Central memory CD8-positive, alpha-beta T cell (primary cell): ENCODE results near the gene MFSD2A.
A peak's percentile ranks its signal among the peaks of the same experiment; 100 is the strongest.
"Not testable (repeated sequence)": the region's sequence is repeated elsewhere in the genome, so short reads cannot be mapped to it uniquely, and the experiment has no call there.

Experiments
- ATAC-seq: fragments of 150-1000 bp; cut with Tn5 transposase; replicated peaks from 2 replicates; pipeline ENCODE4 v1.10.0; 2022; ENCODE audit warnings: mild to moderate bottlenecking, moderate FRiP score, moderate number of reproducible peaks; ENCODE audit not compliant: poor library complexity, severe bottlenecking; ENCODE audit errors: extremely low read depth
- DNase-seq, 2 donors: peaks; one replicate each; pipeline ENCODE4 v3.0.0; 2021; ENCODE audit warnings: low spot score in 2 of 2
- H3K27ac Mint-ChIP-seq: one replicate; pipeline ENCODE4 v1.8.0; 2022; ENCODE audit warnings: low read depth, mild to moderate bottlenecking, moderate library complexity, mixed read lengths
- H3K27me3 Mint-ChIP-seq: one replicate; pipeline ENCODE4 v1.8.0; 2022; ENCODE audit warnings: mixed read lengths
- H3K36me3 Mint-ChIP-seq: one replicate; pipeline ENCODE4 v1.8.0; 2022; ENCODE audit warnings: mild to moderate bottlenecking, moderate library complexity, mixed read lengths; ENCODE audit not compliant: insufficient read depth
- H3K4me1 Mint-ChIP-seq: one replicate; pipeline ENCODE4 v1.8.0; 2022; ENCODE audit warnings: mixed read lengths
- H3K4me3 Mint-ChIP-seq: one replicate; pipeline ENCODE4 v1.8.0; 2022; ENCODE audit warnings: mild to moderate bottlenecking, moderate library complexity, mixed read lengths
- H3K9me3 Mint-ChIP-seq: one replicate; pipeline ENCODE4 v1.8.0; 2022; ENCODE audit warnings: mixed read lengths

MFSD2A gene

GRCh38 chr1:39981945-39982344, 27.0 kb downstream of the MFSD2A start:
- DNase-seq = no peak
- Mint-ChIP-seq H3K4me3 (no peak overlapping the region), H3K27me3 (no peaks in the 10 kb centered on the region), H3K4me1 (no peaks in the 10 kb centered on the region), H3K36me3 (no peaks in the 10 kb centered on the region), H3K9me3 (no peaks in the 10 kb centered on the region), H3K27ac (no peak overlapping the region)
- no peak for ATAC-seq

DNA sequence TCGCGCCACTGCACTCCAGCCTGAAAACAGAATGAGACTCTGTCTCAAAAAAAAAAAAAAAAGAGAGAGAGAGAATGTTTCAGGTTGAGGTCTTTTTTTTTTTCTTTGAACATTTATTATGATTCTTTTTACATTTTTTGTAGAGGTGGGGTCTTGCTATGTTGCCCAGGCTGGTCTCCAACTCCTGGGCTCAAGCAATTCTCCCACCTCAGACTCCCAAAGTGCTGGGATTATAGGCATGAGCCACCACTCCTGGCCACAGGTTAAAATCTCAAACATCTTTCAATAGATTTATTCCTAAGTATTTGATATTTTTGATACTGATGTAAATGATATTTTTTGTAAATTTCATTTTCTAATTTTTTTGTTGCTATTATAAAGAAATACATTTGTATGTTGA, 29.5 kb downstream of the MFSD2A start:
- ATAC-seq = not testable (repeated sequence)

GRCh38 chr1:39984951-39985350, 30.0 kb downstream of the MFSD2A start:
- no peak overlapping the region for H3K27ac Mint-ChIP-seq
- no peak overlapping the region for H3K4me3 Mint-ChIP-seq
- no peaks in the 10 kb centered on the region for H3K27me3 Mint-ChIP-seq
- DNase-seq = no peak
- H3K36me3 Mint-ChIP-seq = no peaks in the 10 kb centered on the region
- no peak for ATAC-seq
- no peaks in the 10 kb centered on the region for H3K4me1 Mint-ChIP-seq
- no peaks in the 10 kb centered on the region for H3K9me3 Mint-ChIP-seq

More for the DNA sequence above, 29.5 kb downstream of the MFSD2A start:
- H3K27me3 Mint-ChIP-seq, H3K9me3 Mint-ChIP-seq, H3K4me3 Mint-ChIP-seq, H3K36me3 Mint-ChIP-seq, DNase-seq, H3K27ac Mint-ChIP-seq, H3K4me1 Mint-ChIP-seq: not testable (repeated sequence)

DNA sequence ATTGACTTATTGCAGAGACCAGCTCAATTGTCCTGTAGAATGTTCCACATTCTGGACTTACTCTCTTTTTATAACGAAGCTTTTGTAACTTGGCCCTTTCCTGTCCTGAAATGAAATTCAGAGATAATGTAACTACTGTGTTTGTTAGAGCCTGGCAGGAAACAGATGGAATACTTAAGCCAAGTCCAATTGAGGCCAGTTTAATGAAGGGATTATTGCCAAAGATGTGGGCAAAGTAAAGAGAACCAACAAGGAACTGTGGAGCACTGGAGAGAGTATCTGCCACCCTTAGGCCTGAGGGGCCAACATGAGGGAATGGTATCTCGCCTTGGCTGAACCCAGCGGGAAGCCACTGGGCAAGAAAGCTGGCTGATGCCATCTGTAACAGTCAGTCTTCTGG, 32.9 kb downstream of the MFSD2A start:
- H3K36me3 Mint-ChIP-seq = no peaks in the 10 kb centered on the region
- DNase-seq (no peak), ATAC-seq (no peak)
- no peak overlapping the region for H3K27ac Mint-ChIP-seq
- no peak overlapping the region for H3K4me3 Mint-ChIP-seq
- no peaks in the 10 kb centered on the region for H3K9me3 Mint-ChIP-seq
- H3K27me3 Mint-ChIP-seq = no peaks in the 10 kb centered on the region
- H3K4me1 Mint-ChIP-seq = no peaks in the 10 kb centered on the region

DNA sequence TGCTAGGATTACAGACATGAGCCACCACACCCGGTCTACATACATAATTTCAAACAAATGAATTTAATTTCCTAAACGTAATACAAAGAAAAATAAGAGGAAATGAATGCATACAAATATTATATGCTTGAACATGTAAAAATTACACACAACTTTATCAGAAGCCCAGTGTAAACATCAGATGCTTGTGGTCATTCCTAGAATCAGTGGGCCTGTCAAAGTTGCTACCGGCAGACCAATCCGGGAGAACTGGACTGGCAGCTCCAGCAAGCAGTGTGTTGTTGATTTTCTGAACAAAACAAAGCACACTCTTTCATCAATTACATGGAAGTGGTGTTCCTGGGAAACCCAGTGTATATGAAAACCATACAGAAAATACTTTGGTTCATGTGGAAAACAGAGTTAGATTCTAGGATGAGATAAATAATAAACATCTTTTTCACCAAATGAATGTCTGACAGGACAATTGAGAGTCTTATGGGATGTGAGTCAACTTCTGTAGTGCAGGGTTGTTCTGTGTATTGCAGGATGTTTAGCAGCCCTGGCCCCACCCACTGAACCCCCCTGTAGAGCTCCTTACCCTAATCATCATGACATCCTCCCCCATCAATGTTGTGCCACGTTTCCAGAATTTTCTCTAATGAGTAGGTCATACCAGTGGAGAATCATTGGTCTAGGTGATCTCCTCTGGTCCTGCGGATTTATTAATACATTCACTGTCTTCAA, 33.8 kb downstream of the MFSD2A start:
- ATAC-seq (no peak), DNase-seq (no peak)
- Mint-ChIP-seq H3K9me3 (no peaks in the 10 kb centered on the region), H3K4me3 (no peak overlapping the region), H3K27ac (no peak overlapping the region), H3K27me3 (no peaks in the 10 kb centered on the region), H3K36me3 (no peaks in the 10 kb centered on the region), H3K4me1 (no peaks in the 10 kb centered on the region)

DNA sequence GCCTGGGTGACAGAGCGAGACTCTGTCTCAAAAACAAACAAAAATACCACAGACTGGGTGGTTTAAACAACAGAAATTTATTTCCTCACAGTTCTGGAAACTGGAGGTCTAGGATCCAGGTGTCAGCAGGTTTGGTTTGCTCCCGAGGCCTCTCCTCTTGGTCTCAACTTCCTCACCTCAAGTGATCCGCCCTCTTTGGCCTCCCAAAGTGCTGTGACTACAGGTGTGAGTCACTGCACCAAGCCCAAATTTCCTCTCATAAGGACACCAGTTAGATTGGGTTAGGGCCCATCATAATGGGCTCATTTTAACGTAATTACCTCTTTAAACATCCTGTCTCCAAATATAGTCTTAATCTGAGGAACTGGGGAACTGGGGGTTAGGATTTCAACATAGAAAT, 35.5 kb downstream of the MFSD2A start:
- Mint-ChIP-seq H3K4me3 (no peak overlapping the region), H3K4me1 (peaks cover 5% of the 10 kb centered on the region), H3K36me3 (no peaks in the 10 kb centered on the region), H3K9me3 (no peaks in the 10 kb centered on the region), H3K27me3 (no peaks in the 10 kb centered on the region), H3K27ac (no peak overlapping the region)
- DNase-seq (no peak), ATAC-seq (no peak)

- Mint-ChIP-seq H3K27ac (no peak overlapping the region), H3K36me3 (peaks cover 2% of the 10 kb centered on the region), H3K4me1 (peaks cover 18% of the 10 kb centered on the region), H3K9me3 (no peaks in the 10 kb centered on the region), H3K4me3 (no peak overlapping the region), H3K27me3 (no peaks in the 10 kb centered on the region)
- DNase-seq (no peak), ATAC-seq (no peak)
Observed at GRCh38 chr1:39992234-39992633, 37.3 kb downstream of the MFSD2A start.

DNA sequence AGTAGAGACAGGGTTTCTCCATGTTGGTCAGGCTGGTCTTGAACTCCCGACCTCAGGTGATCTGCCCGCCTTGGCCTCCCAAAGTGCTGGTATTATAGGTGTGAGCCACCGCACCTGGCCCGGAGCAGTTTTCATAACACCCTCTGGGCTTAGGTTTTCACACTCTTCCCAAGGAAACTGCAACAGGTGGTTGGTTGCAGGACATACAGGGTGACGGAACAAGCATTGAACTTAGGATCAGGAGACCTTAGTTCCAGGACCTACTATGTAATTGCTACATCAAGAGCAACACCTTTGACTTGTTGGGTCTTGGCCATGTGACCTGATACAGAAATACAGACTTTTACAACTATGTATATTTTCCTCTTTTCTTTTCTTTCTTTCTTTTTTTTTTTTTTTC, 37.9 kb downstream of the MFSD2A start:
- Mint-ChIP-seq H3K27me3 (no peaks in the 10 kb centered on the region), H3K36me3 (peaks cover 2% of the 10 kb centered on the region), H3K4me3 (no peak overlapping the region), H3K27ac (no peak overlapping the region), H3K9me3 (no peaks in the 10 kb centered on the region), H3K4me1 (peaks cover 18% of the 10 kb centered on the region)
- DNase-seq = no peak
- ATAC-seq = no peak

GRCh38 chr1:39995973-39996393, 41.0 kb downstream of the MFSD2A start:
- ATAC-seq (peak; percentile 99), DNase-seq (peak in 1 of 2 donors; percentile 21)
- H3K27me3 Mint-ChIP-seq = no peaks in the 10 kb centered on the region
- peaks cover 2% of the 10 kb centered on the region for H3K36me3 Mint-ChIP-seq
- no peak overlapping the region for H3K27ac Mint-ChIP-seq
- peaks cover 18% of the 10 kb centered on the region for H3K4me1 Mint-ChIP-seq
- H3K4me3 Mint-ChIP-seq = peak overlapping the region; percentile 36
- no peaks in the 10 kb centered on the region for H3K9me3 Mint-ChIP-seq

DNA sequence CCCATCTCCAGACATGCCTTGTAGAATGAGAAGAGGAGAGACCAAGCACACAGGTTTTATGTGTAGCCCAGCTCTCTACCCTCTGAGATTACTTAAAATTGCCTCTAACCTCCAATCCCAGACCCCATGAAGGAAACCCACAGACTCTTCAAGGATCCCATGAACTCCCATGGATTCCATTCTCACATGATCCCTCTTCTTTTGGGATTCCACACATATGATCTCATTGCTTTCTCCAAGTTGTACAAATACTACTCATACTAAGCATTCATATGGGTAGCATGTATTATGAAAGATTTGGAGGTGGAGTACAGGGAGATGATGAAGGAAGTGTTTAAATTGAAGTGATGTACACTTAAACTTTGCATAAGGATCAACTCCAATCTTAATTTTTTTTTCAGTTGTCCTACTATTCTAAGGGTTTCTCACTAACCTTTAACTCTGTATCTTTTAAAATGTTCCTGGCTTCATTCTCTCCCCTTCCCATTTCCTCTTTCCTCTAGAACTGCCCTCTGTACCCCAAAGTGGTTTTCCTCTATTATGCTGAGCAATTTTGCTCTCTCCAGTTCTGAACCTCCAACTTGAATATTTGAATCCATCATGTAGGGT, 41.6 kb downstream of the MFSD2A start:
- Mint-ChIP-seq H3K36me3 (peaks cover 2% of the 10 kb centered on the region), H3K4me3 (no peak overlapping the region), H3K27me3 (no peaks in the 10 kb centered on the region), H3K27ac (no peak overlapping the region), H3K4me1 (peaks cover 18% of the 10 kb centered on the region), H3K9me3 (no peaks in the 10 kb centered on the region)
- DNase-seq (no peak), ATAC-seq (no peak)

GRCh38 chr1:40001456-40001855, 46.5 kb downstream of the MFSD2A start:
- ATAC-seq (no peak), DNase-seq (no peak)
- H3K36me3 Mint-ChIP-seq = no peaks in the 10 kb centered on the region
- H3K9me3 Mint-ChIP-seq = no peaks in the 10 kb centered on the region
- no peak overlapping the region for H3K4me3 Mint-ChIP-seq
- no peak overlapping the region for H3K27ac Mint-ChIP-seq
- H3K27me3 Mint-ChIP-seq = no peaks in the 10 kb centered on the region
- H3K4me1 Mint-ChIP-seq = peaks cover 3% of the 10 kb centered on the region

DNA sequence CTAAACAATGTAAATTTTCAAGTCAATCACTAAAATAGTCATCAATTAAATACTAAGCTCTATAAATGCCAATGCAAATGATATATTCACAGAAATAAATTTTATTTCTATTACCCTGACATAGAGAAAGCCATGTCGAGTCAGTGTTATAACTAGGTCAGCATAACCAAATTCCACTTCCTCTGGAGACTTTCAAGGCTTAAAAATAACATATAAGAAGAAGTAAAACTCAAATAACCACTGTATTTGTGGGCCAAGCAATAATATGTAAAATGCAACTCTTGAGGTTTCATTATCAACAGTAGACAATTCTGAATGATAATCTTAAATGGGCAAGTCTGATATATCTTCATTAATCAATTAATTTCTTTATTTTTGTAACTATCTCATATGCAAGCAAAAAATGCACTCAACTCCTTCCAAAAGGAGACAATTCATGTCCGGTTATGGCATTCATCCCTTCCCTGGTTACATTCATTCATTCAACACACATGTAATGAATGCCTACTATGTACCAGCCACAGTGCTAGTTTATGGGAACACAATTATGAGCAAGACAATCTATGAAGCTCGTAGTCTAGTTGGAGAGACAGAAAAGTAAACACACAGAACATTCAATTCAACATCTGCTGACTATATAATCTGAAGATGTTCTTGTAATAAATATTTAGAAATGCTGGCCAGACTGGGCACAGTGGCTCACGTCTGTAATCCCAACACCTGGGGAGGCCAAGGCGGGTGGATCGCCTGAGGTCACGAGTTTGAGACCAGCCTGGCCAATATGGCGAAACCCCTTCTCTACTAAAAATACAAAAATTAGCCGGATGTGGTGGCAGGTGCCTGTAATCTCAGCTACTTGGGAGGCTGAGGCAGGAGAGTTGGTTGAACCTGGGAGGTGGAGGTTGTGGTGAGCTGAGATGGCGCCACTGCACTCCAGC, 48.5 kb downstream of the MFSD2A start:
- H3K27ac Mint-ChIP-seq = peak overlapping the region; percentile 21
- no peaks in the 10 kb centered on the region for H3K9me3 Mint-ChIP-seq
- no peaks in the 10 kb centered on the region for H3K36me3 Mint-ChIP-seq
- DNase-seq (no peak), ATAC-seq (no peak)
- no peaks in the 10 kb centered on the region for H3K4me1 Mint-ChIP-seq
- no peaks in the 10 kb centered on the region for H3K27me3 Mint-ChIP-seq
- H3K4me3 Mint-ChIP-seq = no peak overlapping the region
